Measurements from ENCODE around the gene KANSL1.

GRCh38 chr17:46003907-46004748 lies 189.1 kb downstream of the KANSL1 start:
- TF ChIP-seq EZH2 (IDR thresholded peaks at IDR 0.05; ENCODE audit: borderline replicate concordance, low read length) (no peak), CTCF (conservative IDR thresholded peaks at IDR 0.05 in 1 of 2, IDR thresholded peaks at IDR 0.05 in 1 of 2; ENCODE audit: extremely low read depth in 1 of 2, insufficient read depth in 1 of 2, low read depth in 1 of 2, low read length in 2 of 2) (no peak)
